Measurements from ENCODE around the gene NLRP1.

The NLRP1 gene

DNA sequence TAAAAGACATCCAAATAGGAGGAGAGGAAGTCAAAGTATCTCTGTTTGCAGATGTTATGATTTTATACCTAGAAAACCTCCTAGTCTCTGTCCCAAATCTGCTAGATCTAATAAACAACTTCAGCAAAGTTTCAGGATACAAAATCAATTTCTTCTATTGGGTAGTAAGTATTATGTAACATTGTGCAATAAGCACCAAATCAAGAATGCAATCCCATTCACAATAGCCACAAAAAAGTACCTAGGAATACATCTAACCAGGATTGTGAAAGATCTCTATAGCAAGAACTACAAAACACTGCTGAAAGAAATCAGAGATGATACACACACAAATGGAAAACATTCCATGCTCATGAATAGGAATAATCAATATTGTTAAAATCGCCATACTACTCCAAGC is 13.0 kb downstream of the NLRP1 start:
- no peaks in the 10 kb centered on the region for H3K79me2 ChIP-seq (ENCODE audit: low read length)
- H3K36me3 ChIP-seq (replicated peaks; ENCODE audit: low read depth, low read length): no peaks in the 10 kb centered on the region
- H3K9me3 ChIP-seq (ENCODE audit: insufficient read depth, low read length): no peaks in the 10 kb centered on the region
- H3K27me3 ChIP-seq (ENCODE audit: low read depth, low read length): no peaks in the 10 kb centered on the region
- no peaks in the 10 kb centered on the region for H3K4me1 ChIP-seq (ENCODE audit: low read length)
- H3K4me2 ChIP-seq (ENCODE audit: low read length): no peak overlapping the region
- H3K27ac ChIP-seq (ENCODE audit: low read length): no peak overlapping the region
- H3K9ac ChIP-seq (ENCODE audit: low read length): no peak overlapping the region
- H3K4me3 ChIP-seq (ENCODE audit: low read length): no peak overlapping the region
- H2AFZ ChIP-seq (ENCODE audit: low read depth, low read length): no peak overlapping the region
- no peaks in the 10 kb centered on the region for H4K20me1 ChIP-seq (ENCODE audit: insufficient read depth, low read length)
- TF ChIP-seq CTCF (IDR thresholded peaks at IDR 0.05; ENCODE audit: low read depth, low read length): no peak
- TF ChIP-seq EZH2phosphoT487 (IDR thresholded peaks at IDR 0.05; ENCODE audit: low read depth): no peak

- Histone ChIP-seq H2AFZ (ENCODE audit: low read depth, low read length) (no peak overlapping the region), H3K36me3 (replicated peaks; ENCODE audit: low read depth, low read length) (no peaks in the 10 kb centered on the region), H3K4me1 (ENCODE audit: low read length) (no peaks in the 10 kb centered on the region), H3K9me3 (ENCODE audit: insufficient read depth, low read length) (no peaks in the 10 kb centered on the region), H4K20me1 (ENCODE audit: insufficient read depth, low read length) (no peaks in the 10 kb centered on the region), H3K79me2 (ENCODE audit: low read length) (no peaks in the 10 kb centered on the region), H3K9ac (ENCODE audit: low read length) (no peak overlapping the region), H3K27me3 (ENCODE audit: low read depth, low read length) (no peaks in the 10 kb centered on the region), H3K4me2 (ENCODE audit: low read length) (no peak overlapping the region), H3K4me3 (ENCODE audit: low read length) (no peak overlapping the region), H3K27ac (ENCODE audit: low read length) (no peak overlapping the region)
- TF ChIP-seq CTCF (IDR thresholded peaks at IDR 0.05; ENCODE audit: low read depth, low read length) (no peak), EZH2phosphoT487 (IDR thresholded peaks at IDR 0.05; ENCODE audit: low read depth) (no peak)
Observed at GRCh38 chr17:5565808-5566207, 18.5 kb downstream of the NLRP1 start.

GRCh38 chr17:5563456-5563855 is 20.9 kb downstream of the NLRP1 start:
- H3K27ac ChIP-seq (ENCODE audit: low read length): no peak overlapping the region
- no peaks in the 10 kb centered on the region for H3K9me3 ChIP-seq (ENCODE audit: insufficient read depth, low read length)
- no peak overlapping the region for H3K9ac ChIP-seq (ENCODE audit: low read length)
- no peaks in the 10 kb centered on the region for H3K36me3 ChIP-seq (replicated peaks; ENCODE audit: low read depth, low read length)
- H3K4me2 ChIP-seq (ENCODE audit: low read length): no peak overlapping the region
- H3K79me2 ChIP-seq (ENCODE audit: low read length): no peaks in the 10 kb centered on the region
- H4K20me1 ChIP-seq (ENCODE audit: insufficient read depth, low read length): no peaks in the 10 kb centered on the region
- H3K27me3 ChIP-seq (ENCODE audit: low read depth, low read length): no peaks in the 10 kb centered on the region
- no peaks in the 10 kb centered on the region for H3K4me1 ChIP-seq (ENCODE audit: low read length)
- TF ChIP-seq CTCF (IDR thresholded peaks at IDR 0.05; ENCODE audit: low read depth, low read length) (no peak), EZH2phosphoT487 (IDR thresholded peaks at IDR 0.05; ENCODE audit: low read depth) (no peak)
- H2AFZ ChIP-seq (ENCODE audit: low read depth, low read length): no peak overlapping the region
- no peak overlapping the region for H3K4me3 ChIP-seq (ENCODE audit: low read length)

DNA sequence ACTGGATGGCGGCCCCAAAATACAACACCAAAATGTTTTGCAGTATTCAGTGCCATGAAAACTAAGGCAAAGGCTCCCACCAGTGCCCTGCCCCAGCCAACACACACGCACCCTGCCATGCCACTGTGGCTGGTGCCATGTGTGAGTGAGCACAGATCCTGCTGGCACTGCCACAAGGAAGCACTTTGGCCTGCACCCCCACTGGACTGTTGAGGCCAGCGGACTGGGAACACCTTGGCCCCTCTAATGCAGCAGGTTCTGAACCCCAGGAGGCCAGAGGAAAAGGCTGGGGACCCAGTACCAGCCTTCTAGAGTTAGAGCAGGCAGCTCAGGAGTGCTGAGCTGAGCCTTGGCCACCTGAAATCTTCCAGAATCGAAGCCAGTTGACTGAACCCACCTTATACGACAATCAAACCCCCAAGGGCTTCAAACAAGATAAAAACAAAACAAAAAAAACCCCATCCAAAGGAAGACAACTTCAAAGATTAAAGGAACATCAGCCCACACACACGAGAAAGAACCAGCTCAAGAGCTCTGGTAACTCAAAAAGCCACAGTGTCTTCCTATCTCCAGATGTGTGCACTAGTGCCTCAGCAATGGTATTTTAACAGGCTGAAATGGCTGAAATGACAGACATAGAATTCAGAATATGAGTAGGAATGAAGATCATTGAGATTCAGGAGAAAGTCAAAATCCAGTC is 21.5 kb downstream of the NLRP1 start:
- H3K79me2 ChIP-seq (ENCODE audit: low read length): no peaks in the 10 kb centered on the region
- no peaks in the 10 kb centered on the region for H4K20me1 ChIP-seq (ENCODE audit: insufficient read depth, low read length)
- H2AFZ ChIP-seq (ENCODE audit: low read depth, low read length): no peak overlapping the region

More for the DNA sequence above, 21.5 kb downstream of the NLRP1 start:
- Histone ChIP-seq H3K4me3 (ENCODE audit: low read length) (no peak overlapping the region), H3K27me3 (ENCODE audit: low read depth, low read length) (no peaks in the 10 kb centered on the region), H3K9ac (ENCODE audit: low read length) (no peak overlapping the region), H3K36me3 (replicated peaks; ENCODE audit: low read depth, low read length) (no peaks in the 10 kb centered on the region), H3K27ac (ENCODE audit: low read length) (no peak overlapping the region), H3K4me2 (ENCODE audit: low read length) (no peak overlapping the region), H3K9me3 (ENCODE audit: insufficient read depth, low read length) (no peaks in the 10 kb centered on the region), H3K4me1 (ENCODE audit: low read length) (peaks cover under 1% of the 10 kb centered on the region; the same call in 1 of the 2 replicates)
- TF ChIP-seq CTCF (IDR thresholded peaks at IDR 0.05; ENCODE audit: low read depth, low read length) (no peak), EZH2phosphoT487 (IDR thresholded peaks at IDR 0.05; ENCODE audit: low read depth) (no peak)

All from OCI-LY3 (cell line).